HG03432 (cell line): ENCODE results near the gene GPR139.

Source experiments
- ATAC-seq: cut with Tn5 transposase; IDR thresholded peaks from one replicate; pipeline ENCODE4 v1.9.1; 2021; ENCODE audit warnings: mild to moderate bottlenecking, moderate library complexity; ENCODE audit not compliant: unreplicated experiment

The GPR139 gene

GRCh38 chr16:20056436-20056835 lies 17.3 kb downstream of the GPR139 start:
- ATAC-seq = no peak

- no peak for ATAC-seq
Measured at GRCh38 chr16:20053336-20053735, 20.4 kb downstream of the GPR139 start.

- ATAC-seq = no peak
Measured at GRCh38 chr16:20051611-20052010, 22.1 kb downstream of the GPR139 start.

GRCh38 chr16:20051147-20051546 lies 22.5 kb downstream of the GPR139 start:
- no peak for ATAC-seq

GRCh38 chr16:20049831-20050230 lies 23.9 kb downstream of the GPR139 start:
- no peak for ATAC-seq

GRCh38 chr16:20045886-20046285 lies 27.8 kb downstream of the GPR139 start:
- ATAC-seq = no peak

GRCh38 chr16:20042848-20043247 lies 30.8 kb downstream of the GPR139 start:
- ATAC-seq = no peak

GRCh38 chr16:20041924-20042596 lies 31.6 kb downstream of the GPR139 start:
- ATAC-seq = no peak

- ATAC-seq = no peak
Measured at GRCh38 chr16:20040011-20040410, 33.7 kb downstream of the GPR139 start.

GRCh38 chr16:20029611-20030010 lies 44.1 kb downstream of the GPR139 start:
- ATAC-seq = no peak

- no peak for ATAC-seq
Measured at GRCh38 chr16:20026361-20027072, 47.2 kb downstream of the GPR139 start.

- ATAC-seq = no peak
Measured at GRCh38 chr16:20023190-20023589, 50.5 kb downstream of the GPR139 start.

GRCh38 chr16:20020976-20021375 lies 52.7 kb downstream of the GPR139 start:
- ATAC-seq = no peak

- no peak for ATAC-seq
Measured at GRCh38 chr16:20020083-20020482, 53.6 kb downstream of the GPR139 start.

GRCh38 chr16:20016234-20016633 lies 57.5 kb downstream of the GPR139 start:
- no peak for ATAC-seq

- no peak for ATAC-seq
Measured at GRCh38 chr16:20004931-20005330, 68.8 kb downstream of the GPR139 start.

- ATAC-seq = no peak
Measured at GRCh38 chr16:20002936-20003335, 70.8 kb downstream of the GPR139 start.

GRCh38 chr16:20001856-20002707 lies 71.6 kb downstream of the GPR139 start:
- no peak for ATAC-seq

- no peak for ATAC-seq
Measured at GRCh38 chr16:19997734-19998133, 76.0 kb downstream of the GPR139 start.

GRCh38 chr16:19997264-19997663 lies 76.4 kb downstream of the GPR139 start:
- ATAC-seq = no peak

GRCh38 chr16:19994466-19995170 lies 79.1 kb downstream of the GPR139 start:
- no peak for ATAC-seq
